Breast epithelium (tissue), 4 donors: Measurements from ENCODE around the gene CATSPERB. TPM values are rescaled to one million over a fixed set of nuclear protein-coding genes. Genes with fewer than 3 reads are reported as not detected.

Experiments used
- DNase-seq, 2 donors: peaks; one replicate each; pipeline ENCODE4 v3.0.0-alpha.2; 2019; ENCODE audit warnings: low spot score in 2 of 2
- H3K27ac ChIP-seq, 2 donors: fragments of 200-600 bp; sonication (generic) in 1 of 2; one replicate each; pipeline ENCODE4 v1.5.1; 2016 to 2019; ENCODE audit warnings: mild to moderate bottlenecking in 1 of 2
- H3K27me3 ChIP-seq, 2 donors: fragments of 200-600 bp; sonication (generic) in 1 of 2; one replicate each; pipeline versions ENCODE4 v1.5.1 to v1.6.0; 2017 to 2019; ENCODE audit warnings: control low read depth in 1 of 2, mild to moderate bottlenecking in 1 of 2
- H3K36me3 ChIP-seq: fragments of 200-600 bp; one replicate; pipeline ENCODE4 v1.5.1; 2019
- H3K4me1 ChIP-seq, 2 donors: fragments of 200-600 bp; sonication (generic); one replicate each; pipeline ENCODE4 v1.5.1; 2016 to 2019; ENCODE audit warnings: control low read depth in 1 of 2
- H3K4me3 ChIP-seq, 3 donors: fragments of 200-600 bp; sonication (generic); 1 replicate in 2 of 3; 2 replicates in 1 of 3; pipeline ENCODE4 v1.5.1; 2016 to 2019; ENCODE audit warnings: mild to moderate bottlenecking in 3 of 3, moderate library complexity in 2 of 3
- H3K9me3 ChIP-seq, 2 donors: fragments of 200-600 bp; sonication (generic) in 1 of 2; one replicate each; pipeline ENCODE4 v1.5.1; 2016 to 2019; ENCODE audit warnings: control low read depth in 1 of 2
- CTCF ChIP-seq, 3 donors: fragments of 450-650 bp; IDR thresholded peaks; one replicate each; pipeline ENCODE4 v1.5.1; 2016 to 2017; ENCODE audit warnings: antibody characterized with exemption in 3 of 3, mild to moderate bottlenecking in 3 of 3, moderate library complexity in 3 of 3
- POLR2A ChIP-seq: fragments of 450-650 bp; IDR thresholded peaks from one replicate; pipeline ENCODE4 v1.6.1; 2016; ENCODE audit warnings: antibody characterized with exemption, mild to moderate bottlenecking, moderate library complexity
- POLR2AphosphoS5 ChIP-seq, 3 donors: sonication (generic); formaldehyde crosslinking; IDR thresholded peaks; one replicate each; pipeline ENCODE4 v1.6.1; 2017; ENCODE audit warnings: antibody characterized with exemption in 3 of 3
- intact Hi-C: fragments of 100-400 bp; cut with DNase I; formaldehyde crosslinking; loops from one replicate; pipeline ENCODE4 v1.15.1; 2023; ENCODE audit warnings: low total_unique reads
- total RNA-seq, 3 donors: library from RNA; depleted of rRNA; stranded (reverse); fragments of >200 nt; gene quantifications; one replicate each; pipeline ENCODE4 v1.1.0, GENCODE V29; 2016

Gene CATSPERB
- total RNA-seq, 3 donors from 2014 or later = 2.4 to 18.7 (median 16.1) TPM

DNA sequence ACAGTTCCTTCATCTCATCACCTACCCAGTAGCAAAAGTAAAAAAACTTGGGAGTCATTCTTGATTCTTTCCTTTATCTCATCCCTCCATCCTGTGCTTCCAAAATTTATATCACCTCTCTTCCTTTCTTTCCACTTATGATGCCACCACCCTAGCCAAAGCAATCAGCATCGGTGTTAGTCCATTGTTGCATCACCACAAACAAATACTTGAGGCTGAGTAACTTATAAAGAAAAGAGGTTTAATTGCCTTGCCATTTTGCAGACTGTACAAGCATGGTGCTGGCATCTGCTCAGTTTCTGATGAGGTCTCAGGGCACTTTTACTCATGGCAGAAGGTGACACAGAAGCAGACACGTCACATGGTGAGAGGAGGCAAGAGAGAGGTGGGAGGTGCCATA, 19.8 kb upstream of the CATSPERB start:
- no peak overlapping the region for H3K4me3 ChIP-seq
- DNase-seq = no peak
- no peak overlapping the region for H3K27ac ChIP-seq
- intact Hi-C loops = no loop called here
- no peaks in the 10 kb centered on the region for H3K36me3 ChIP-seq
- H3K27me3 ChIP-seq = no peaks in the 10 kb centered on the region
- TF ChIP-seq CTCF (IDR thresholded peaks at IDR 0.05) (no peak), POLR2AphosphoS5 (IDR thresholded peaks at IDR 0.05) (no peak), POLR2A (no peak)
- no peaks in the 10 kb centered on the region for H3K9me3 ChIP-seq
- H3K4me1 ChIP-seq = no peaks in the 10 kb centered on the region

DNA sequence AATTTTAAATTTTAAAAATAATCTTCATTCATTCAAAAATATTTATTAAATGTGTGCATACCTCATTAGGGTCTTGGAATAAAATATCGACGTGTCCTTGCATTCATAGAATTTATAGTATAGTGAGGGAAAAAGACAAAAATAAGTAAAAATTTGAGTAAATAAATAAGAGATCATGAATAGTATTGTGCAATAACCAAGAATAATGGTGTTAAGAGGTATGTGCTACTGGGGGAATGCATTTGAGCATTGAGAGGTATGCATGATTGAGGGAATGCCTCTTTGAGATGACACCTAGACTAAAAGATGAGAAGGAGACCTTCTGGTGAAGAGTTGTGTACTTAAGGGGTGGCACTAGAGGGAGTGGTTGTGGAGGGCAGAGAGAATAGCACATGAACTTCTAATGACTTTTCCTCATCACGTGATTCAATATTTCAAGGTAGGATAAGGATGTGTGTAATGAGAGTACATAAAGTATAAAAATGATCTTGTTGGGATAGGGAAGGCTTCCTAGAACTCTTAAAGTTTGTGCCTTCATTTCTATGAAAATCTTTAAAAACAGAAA, 18.8 kb upstream of the CATSPERB start:
- Histone ChIP-seq H3K4me1 (peaks cover 0 to 1% of the 10 kb centered on the region in 2 donors), H3K36me3 (no peaks in the 10 kb centered on the region), H3K4me3 (no peak overlapping the region), H3K27me3 (no peaks in the 10 kb centered on the region), H3K9me3 (no peaks in the 10 kb centered on the region), H3K27ac (no peak overlapping the region)
- intact Hi-C loops = no loop called here
- TF ChIP-seq POLR2AphosphoS5 (IDR thresholded peaks at IDR 0.05) (no peak), CTCF (IDR thresholded peaks at IDR 0.05) (no peak), POLR2A (no peak)
- DNase-seq = no peak

GRCh38 chr14:91749868-91750267, 18.0 kb upstream of the CATSPERB start:
- H3K36me3 ChIP-seq = no peaks in the 10 kb centered on the region
- intact Hi-C loops = no loop called here

DNA sequence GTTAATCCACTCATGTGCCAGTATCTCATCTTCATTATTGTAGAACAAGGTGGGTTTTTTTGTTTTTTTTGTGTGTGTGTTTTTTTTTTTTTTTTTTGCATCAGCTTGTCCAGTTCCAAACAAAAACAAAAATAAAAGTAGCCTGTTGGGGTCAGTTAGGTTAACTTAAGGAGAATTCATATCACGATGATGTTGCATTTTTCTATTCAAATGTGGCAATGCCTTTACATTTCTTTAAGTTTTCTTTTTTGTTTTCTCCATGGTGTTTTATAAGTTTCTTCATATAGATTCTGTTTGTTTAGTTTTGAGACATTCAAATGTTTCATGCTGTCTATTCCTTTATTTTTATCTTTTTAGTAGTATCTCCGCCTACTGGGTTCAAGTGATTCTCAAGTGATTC, 16.2 kb upstream of the CATSPERB start:
- H3K9me3 ChIP-seq = no peaks in the 10 kb centered on the region
- H3K4me1 ChIP-seq = peaks cover 0 to 6% of the 10 kb centered on the region in 2 donors
- intact Hi-C loops = no loop called here
- H3K36me3 ChIP-seq = no peaks in the 10 kb centered on the region
- no peak for DNase-seq
- TF ChIP-seq CTCF (IDR thresholded peaks at IDR 0.05) = no peak
- TF ChIP-seq POLR2A = no peak
- TF ChIP-seq POLR2AphosphoS5 (IDR thresholded peaks at IDR 0.05) = no peak
- no peak overlapping the region for H3K4me3 ChIP-seq
- no peak overlapping the region for H3K27ac ChIP-seq
- H3K27me3 ChIP-seq = no peaks in the 10 kb centered on the region

More at GRCh38 chr14:91749868-91750267, 18.0 kb upstream of the CATSPERB start:
- H3K4me1 ChIP-seq = peaks cover 0 to 6% of the 10 kb centered on the region in 2 donors
- H3K9me3 ChIP-seq = no peaks in the 10 kb centered on the region
- H3K27ac ChIP-seq = no peak overlapping the region
- no peaks in the 10 kb centered on the region for H3K27me3 ChIP-seq
- no peak for DNase-seq
- no peak overlapping the region for H3K4me3 ChIP-seq
- TF ChIP-seq POLR2A = no peak
- no peak for TF ChIP-seq CTCF (IDR thresholded peaks at IDR 0.05)

GRCh38 chr14:91745344-91745743, 13.5 kb upstream of the CATSPERB start:
- TF ChIP-seq POLR2A (no peak), CTCF (IDR thresholded peaks at IDR 0.05) (no peak), POLR2AphosphoS5 (IDR thresholded peaks at IDR 0.05) (no peak)
- Histone ChIP-seq H3K27me3 (no peaks in the 10 kb centered on the region), H3K4me1 (peaks cover 0 to 6% of the 10 kb centered on the region in 2 donors), H3K36me3 (no peaks in the 10 kb centered on the region), H3K27ac (no peak overlapping the region), H3K4me3 (no peak overlapping the region), H3K9me3 (no peaks in the 10 kb centered on the region)
- intact Hi-C loops = no loop called here
- no peak for DNase-seq
